Ammon's horn (tissue), 1 donor: ENCODE results near the gene ANKRD53.

Source experiments
- DNase-seq: peaks from one replicate; pipeline ENCODE4 v3.0.0-alpha.2; 2016; ENCODE audit warnings: low spot score

Gene ANKRD53

DNA sequence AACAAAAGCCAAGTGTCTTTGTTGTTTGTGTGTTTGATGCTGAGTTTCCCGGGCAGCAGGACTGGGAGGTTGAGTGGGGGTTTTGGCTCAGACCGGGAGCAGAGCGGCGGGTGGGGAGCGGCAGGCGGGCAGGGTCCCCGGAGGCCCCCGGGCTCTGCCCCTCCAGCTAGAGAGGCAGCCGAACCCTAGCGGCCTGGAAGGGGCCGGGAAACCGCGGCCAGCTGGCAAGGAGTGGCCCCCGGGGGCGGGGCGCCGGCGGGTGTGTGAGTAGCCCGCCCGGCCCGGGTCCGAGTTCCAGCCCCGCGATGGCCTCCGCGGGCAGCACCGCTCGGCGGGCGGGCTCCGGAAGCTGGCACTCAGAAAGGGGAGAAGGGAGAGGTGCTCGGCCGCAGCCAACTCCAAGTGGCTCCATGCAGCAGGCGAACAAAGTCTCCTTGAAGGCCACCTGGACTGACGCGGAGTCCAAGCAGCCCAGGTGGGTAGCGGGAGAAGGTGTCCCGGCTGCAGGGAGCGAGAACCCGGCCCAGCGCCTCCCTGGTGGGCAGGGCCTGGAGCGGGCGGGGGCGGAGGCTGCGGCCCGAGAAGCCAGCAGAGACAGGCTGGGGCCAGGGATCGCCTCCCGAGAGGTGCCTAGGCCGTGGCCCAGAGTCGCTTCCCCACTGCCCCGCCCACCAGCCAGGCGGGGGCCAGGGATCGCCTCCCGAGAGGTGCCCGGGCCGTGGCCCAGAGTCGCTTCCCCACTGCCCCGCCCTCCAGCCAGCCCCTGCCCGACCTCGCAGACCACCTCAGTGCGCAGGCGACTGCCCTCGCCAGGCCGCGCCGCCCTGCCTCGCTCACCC, at the start of gene ANKRD53:
Gene ANKRD53, plus strand, starts transcription at position 290 of the 839 bp plus-strand sequence. Its CDS starts 16 bp downstream, at position 306.
- no peak for DNase-seq

DNA sequence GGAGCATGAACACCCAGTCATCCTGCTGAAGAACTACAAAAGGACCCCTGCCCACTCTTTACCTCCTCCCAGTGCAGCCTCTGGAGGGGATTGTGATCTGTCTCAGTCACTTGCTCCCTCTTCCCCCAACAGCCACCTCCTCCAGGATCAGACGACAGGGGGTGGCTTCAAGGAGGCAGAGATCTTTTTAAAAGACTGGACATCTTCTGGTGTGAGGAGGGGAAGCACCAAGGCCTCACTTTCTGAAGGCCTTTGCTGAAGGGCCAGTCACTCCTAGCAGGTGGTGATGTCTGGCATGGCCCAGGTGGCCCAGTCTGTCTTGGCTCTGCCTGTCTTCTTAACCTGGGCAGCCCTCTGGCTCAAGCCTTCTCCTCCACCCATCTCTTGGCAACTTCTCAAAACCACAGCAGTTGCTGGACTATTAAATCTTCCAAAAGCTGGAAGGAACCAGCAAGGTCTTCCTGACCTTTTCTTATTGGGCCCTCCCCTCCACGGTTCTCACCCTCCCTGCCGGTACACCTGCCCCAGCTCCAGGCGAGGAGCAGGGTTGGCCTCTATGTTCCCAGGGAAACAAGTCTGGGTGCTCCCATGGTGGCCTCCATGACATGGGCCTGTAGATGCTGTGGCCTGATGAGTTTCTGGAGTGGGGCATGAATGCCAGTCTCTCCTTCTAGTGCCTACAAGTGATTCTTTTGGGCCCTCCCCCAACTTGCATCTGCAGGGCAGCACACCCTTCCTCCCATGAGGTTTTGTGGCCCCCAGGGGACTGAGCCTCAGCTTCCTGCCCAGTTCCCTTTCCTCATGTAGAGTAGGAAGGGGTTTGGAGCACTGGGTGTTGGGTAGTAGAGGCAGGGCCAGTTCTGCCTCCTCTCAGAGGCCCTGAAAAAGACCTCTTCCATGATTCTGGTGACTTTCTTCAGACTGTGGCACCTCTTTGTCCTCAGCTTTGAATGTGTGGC, 47.8 kb upstream of the ANKRD53 start:
- DNase-seq = no peak

DNA sequence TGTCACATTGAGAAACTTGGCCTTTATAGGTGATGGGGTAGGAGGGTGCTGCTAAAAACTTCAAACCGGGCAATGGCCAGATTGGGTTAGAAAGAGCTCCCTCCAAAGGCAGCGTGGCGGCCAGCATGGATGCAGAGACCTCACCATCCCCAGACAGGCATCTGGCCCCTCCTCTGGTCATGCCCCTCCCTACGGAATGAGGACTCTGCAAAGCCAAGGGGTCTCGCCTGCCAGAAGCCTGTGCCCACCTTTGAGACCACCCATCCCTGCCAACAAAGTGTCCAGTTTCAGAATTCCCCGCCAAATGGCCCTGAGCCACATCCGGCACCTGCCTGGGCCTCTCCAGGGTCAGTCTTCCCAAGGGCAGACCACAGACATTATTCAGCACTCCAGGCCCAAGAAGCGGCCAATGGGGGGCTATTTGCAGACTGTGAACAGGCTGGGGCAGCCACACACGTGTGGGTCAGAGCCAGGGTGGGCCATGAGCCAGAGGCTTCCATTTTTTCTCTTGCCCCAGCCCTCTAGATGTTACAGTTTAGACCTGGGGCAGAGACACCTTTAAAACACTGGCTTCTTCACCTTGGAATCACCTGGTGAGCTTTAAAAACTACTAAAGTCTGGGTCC, 46.9 kb upstream of the ANKRD53 start:
- no peak for DNase-seq

- DNase-seq = no peak
Observed at GRCh38 chr2:70932631-70933230, 45.7 kb upstream of the ANKRD53 start.

- DNase-seq = no peak
Observed at GRCh38 chr2:70934981-70935380, 43.4 kb upstream of the ANKRD53 start.

GRCh38 chr2:70935468-70936164, 42.8 kb upstream of the ANKRD53 start, which contains the start of gene ATP6V1B1:
Gene ATP6V1B1, plus strand, starts transcription at chr2:70935900. Its CDS starts 55 bp downstream, at chr2:70935955.
- no peak for DNase-seq

DNA sequence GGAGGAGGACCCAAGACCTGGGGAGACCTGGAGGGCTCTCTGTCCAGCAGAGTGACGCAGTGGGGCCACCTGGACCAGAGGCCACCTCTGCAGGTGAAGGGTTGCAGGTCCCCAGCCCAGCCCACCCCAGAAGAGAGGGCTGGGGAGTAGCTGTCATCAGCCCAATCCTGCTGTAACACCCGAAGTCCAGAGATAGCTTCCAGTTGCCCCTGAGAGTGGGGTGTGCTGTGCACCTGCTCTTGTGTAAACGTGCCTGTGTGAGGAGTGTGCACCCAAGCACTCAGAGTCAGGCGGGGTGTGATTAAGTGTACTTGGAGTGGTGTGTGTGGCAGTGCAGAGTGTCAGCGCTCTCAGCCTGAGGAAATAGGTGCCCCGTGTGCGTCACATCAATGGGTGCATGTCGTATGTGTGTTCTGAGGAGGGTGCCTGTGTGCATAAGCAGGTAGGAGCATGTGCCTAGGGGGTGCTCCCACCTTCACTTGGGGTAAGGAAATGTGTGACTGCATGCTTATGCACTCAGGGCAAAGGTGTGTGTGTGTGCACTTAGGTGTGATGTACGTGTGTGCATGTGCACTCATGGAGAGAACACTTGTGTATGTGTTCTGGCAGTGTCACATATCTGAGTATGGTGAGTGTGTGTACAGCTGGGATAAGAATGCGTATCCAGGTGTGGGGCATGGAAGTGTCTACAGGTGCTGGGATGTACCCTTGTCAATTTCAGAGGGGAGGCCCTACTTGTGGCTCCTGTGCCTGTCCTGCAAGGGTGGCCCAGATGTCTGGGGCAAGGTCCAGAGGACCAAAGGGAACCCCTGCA, 42.1 kb upstream of the ANKRD53 start:
- DNase-seq = no peak

GRCh38 chr2:70936979-70937811, 41.2 kb upstream of the ANKRD53 start:
- no peak for DNase-seq

DNA sequence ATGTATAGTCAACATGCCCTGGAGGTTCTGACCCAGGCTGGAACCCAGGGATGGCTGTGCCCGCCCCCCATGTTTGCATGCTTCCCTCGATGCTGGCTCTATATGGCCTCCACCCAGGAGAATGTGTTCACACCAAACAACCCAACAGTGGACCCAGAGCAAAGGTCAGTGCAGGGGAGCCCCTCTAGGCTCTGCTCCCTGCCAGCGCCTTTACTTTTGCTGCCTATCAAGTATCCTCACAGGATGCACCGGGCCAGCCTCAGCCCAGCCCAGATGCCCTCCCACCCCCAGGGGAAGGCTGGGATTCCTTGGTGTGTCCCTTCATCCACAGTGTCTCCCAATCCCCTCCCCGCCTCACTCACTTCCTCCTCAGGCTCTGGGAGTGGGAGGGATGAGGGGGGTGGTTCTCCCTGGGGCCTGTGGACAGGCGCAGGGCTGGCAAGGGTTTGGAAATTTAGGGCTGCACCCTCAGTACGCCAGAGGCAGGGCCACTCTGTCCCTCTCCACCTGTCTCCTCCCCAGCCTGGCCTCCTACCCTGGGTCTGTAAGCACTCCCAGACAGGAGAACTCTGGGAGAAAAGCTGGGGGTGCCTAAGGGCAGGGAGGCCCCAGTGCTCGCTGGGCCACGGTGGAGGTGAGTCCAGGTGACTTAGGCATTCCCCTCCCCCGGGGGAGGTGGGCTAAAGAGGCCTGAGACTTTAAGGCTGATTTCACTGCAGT, 40.4 kb upstream of the ANKRD53 start:
- no peak for DNase-seq

DNA sequence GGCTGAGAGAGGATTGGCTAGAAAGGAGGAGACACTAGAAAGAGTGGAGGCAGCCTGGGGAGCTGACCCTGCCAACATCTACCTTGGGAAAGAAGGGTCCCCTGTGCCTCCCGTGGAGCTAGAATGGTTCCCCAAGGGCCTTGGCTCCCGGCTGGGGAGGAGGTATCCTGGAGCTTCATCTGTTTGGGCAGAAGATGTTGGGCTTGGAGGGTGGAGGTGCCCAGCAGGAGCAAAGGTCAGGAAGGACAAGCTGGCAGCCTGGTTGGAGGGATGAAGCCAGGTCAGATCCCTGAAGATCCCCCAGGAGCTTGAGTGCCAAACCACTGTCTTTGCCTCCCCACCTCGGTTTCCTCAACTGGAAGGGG, 39.9 kb upstream of the ANKRD53 start:
- no peak for DNase-seq

- no peak for DNase-seq
Observed at GRCh38 chr2:70939001-70939838, 39.2 kb upstream of the ANKRD53 start.

GRCh38 chr2:70939839-70940580, 38.4 kb upstream of the ANKRD53 start:
- DNase-seq = no peak

DNA sequence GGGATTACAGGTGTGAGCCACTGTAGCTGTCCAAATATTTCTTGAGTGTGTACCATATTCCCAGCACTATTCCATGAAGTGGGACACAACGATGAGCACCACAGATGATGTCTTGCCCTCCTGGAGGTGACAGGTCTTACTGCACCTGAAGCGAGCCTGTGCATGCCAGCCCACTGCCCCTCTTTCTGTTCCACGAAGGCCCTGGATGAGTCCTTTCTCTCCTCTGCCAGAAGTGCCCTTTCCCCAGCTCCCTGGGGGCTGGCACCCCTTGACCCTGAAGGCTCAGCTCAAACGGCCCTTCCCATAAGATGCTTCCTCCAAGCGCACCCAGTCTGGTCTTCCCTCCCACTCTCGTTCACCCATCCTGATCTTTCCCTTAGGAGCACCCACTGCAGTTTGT, 37.2 kb upstream of the ANKRD53 start:
- no peak for DNase-seq

DNA sequence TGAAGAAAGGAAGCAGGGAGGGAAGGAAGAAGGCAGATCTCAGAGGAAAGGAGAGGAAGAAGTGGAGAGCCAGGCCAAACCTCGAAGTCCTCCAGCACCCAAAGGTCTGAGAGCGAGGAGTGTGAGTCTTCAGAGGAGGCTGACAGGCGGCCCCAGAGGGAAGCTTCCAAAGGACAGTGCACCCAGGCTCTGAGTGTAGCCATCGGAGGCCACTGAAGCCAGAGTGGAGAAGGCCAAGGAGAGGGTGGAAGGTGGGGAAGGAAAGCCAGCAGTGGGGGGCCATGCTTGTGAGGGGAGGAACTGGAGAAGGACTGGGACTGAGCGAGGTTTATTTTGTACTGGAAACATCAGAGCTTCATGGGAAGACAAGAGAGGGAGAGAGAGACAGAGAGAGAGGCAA, 36.7 kb upstream of the ANKRD53 start:
- no peak for DNase-seq

- DNase-seq = no peak
Observed at GRCh38 chr2:70942396-70943204, 35.8 kb upstream of the ANKRD53 start.

DNA sequence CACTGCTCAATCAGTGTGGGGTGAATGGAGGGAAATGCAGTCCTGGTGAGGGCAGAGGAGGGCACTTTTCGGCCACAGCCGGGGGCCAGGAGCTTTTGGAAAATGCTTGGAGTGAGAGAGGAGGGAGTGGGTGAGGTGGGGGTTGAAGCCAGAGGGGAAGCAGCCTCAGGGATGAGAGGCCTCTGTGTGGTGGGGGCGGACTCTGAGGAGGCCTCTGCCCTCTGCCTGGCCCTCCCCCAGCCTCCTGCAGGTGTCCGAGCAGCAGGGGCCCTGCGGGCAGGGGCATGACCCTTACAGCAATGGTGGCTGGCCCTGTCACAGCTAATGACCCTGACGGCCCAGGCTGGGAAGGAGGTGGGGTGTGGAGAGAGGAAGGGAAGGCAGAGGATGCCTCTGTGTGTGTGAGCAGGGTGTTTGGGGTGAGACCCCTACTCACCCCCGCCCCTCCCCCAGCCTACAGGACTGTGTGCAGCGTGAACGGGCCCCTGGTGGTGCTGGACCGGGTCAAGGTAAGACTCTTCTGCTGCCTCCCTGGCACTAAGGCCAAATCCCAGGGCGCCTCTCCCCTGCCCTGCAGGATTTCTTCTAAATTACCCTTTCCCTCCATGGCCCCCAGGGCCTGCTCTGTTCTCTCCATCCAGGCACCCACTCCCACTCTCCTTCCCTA, 35.1 kb upstream of the ANKRD53 start:
- DNase-seq = no peak
